ENCODE measurements around the gene CCDC12. TPM values are rescaled to one million over a fixed set of nuclear protein-coding genes. Genes with fewer than 3 reads are reported as not detected.
"Not testable (repeated sequence)": the region's sequence is repeated elsewhere in the genome, so short reads cannot be mapped to it uniquely, and the experiment has no call there.

CCDC12 gene
- total and polyA plus RNA-seq, 9 of the 15 experiments (the other 6 are each of a cell fraction or from before 2014, with no cell fraction given) = 8.9 to 201 (median 86.9) TPM

- no peak for TF ChIP-seq GTF2E2 (tag; IDR thresholded peaks at IDR 0.05)
- no peak for TF ChIP-seq SAP30 (IDR thresholded peaks at IDR 0.05; ENCODE audit: borderline replicate concordance, insufficient read depth, low read depth, low read length, poor library complexity, severe bottlenecking)
- TF ChIP-seq FOXP4 (CRISPR knock-in tag; IDR thresholded peaks at IDR 0.05; ENCODE audit: borderline replicate concordance) = 0 out of 2 replicates have a peak, but pooled peaks have one; percentile 22
- TF ChIP-seq ZNF76 (CRISPR knock-in tag; IDR thresholded peaks at IDR 0.05; ENCODE audit: borderline replicate concordance) = no peak
- TF ChIP-seq PBX2 (CRISPR knock-in tag; IDR thresholded peaks at IDR 0.05; ENCODE audit: low read depth) = no peak
- no peak for TF ChIP-seq PBX2 (tag; conservative IDR thresholded peaks at IDR 0.05; ENCODE audit: low read depth)
These were observed 11.4 kb downstream of the CCDC12 start (continued) for GRCh38 chr3:46965151-46965550.

- DNase-seq (ENCODE audit: extremely low read depth in 1 of 4, low spot score in 3 of 4); intact Hi-C loops (cut with micrococcal nuclease); H3K9ac ChIP-seq (ENCODE audit: insufficient read depth in 1 of 2, low read depth in 2 of 2, low read length in 2 of 2); H3K4me2 ChIP-seq (ENCODE audit: insufficient read depth, low read length); in situ Hi-C loops (cut with MboI); FAIRE-seq; H3K4me3 ChIP-seq; H3K9me3 ChIP-seq (replicated peaks; ENCODE audit: control insufficient read depth, insufficient read depth, low read depth, low read length); H2AFZ ChIP-seq (ENCODE audit: low read depth, low read length); H3K27ac ChIP-seq (ENCODE audit: extremely low read depth, low read depth, low read length); BruUV-seq (replicated peaks); H3K27me3 ChIP-seq (ENCODE audit: control insufficient read depth in 2 of 2, insufficient read depth in 2 of 2, low read length in 2 of 2); ATAC-seq; CTCF ChIA-PET (ENCODE audit: low intra/inter-chr PET ratio): not testable (repeated sequence)
- Histone ChIP-seq H3K4me1 (replicated peaks in 1 of 2; ENCODE audit: control insufficient read depth in 2 of 2, insufficient read depth in 2 of 2, low read length in 2 of 2) (peaks cover 24 to 25% of the 10 kb centered on the region in 2 experiments), H3K79me2 (ENCODE audit: control insufficient read depth, insufficient read depth, low read length) (peaks cover 86% of the 10 kb centered on the region), H3K36me3 (ENCODE audit: control insufficient read depth, insufficient read depth, low read length) (peaks cover 73% of the 10 kb centered on the region), H3K9me1 (ENCODE audit: control insufficient read depth, insufficient read depth, low read length) (peaks cover 36% of the 10 kb centered on the region), H4K20me1 (replicated peaks; ENCODE audit: control insufficient read depth, insufficient read depth, low read length) (peaks cover 75% of the 10 kb centered on the region)
- POLR2A ChIA-PET = interaction anchor here (0.6 kb wide), 1 partner anchor 114 kb away, joined by 3 read pairs; no protein-coding TSS in a partner anchor
- 92% methylated on average over 4 of the region's 36 CpGs for WGBS (ENCODE audit: insufficient coverage, low coverage, missing lambda C conversion rate)
These were observed 12.4 kb downstream of the CCDC12 start for GRCh38 chr3:46964038-46964590.
